Hepatocyte (in vitro differentiated cells): Measurements from ENCODE around the gene LIMS2.

ENCODE experiments used
- EZH2 ChIP-seq: fragments of 200-600 bp; sonication (generic); IDR thresholded peaks from 2 replicates; pipeline ENCODE4 v1.6.1; 2016; ENCODE audit warnings: antibody characterized with exemption, mild to moderate bottlenecking, borderline replicate concordance
- TF ChIP-seq, protein P1 (sequence below): fragments of 200-600 bp; sonication (generic); IDR thresholded peaks from 2 replicates; pipeline ENCODE4 v1.5.1; 2016; ENCODE audit warnings: antibody characterized with exemption, mild to moderate bottlenecking; ENCODE audit not compliant: poor library complexity

DNA sequence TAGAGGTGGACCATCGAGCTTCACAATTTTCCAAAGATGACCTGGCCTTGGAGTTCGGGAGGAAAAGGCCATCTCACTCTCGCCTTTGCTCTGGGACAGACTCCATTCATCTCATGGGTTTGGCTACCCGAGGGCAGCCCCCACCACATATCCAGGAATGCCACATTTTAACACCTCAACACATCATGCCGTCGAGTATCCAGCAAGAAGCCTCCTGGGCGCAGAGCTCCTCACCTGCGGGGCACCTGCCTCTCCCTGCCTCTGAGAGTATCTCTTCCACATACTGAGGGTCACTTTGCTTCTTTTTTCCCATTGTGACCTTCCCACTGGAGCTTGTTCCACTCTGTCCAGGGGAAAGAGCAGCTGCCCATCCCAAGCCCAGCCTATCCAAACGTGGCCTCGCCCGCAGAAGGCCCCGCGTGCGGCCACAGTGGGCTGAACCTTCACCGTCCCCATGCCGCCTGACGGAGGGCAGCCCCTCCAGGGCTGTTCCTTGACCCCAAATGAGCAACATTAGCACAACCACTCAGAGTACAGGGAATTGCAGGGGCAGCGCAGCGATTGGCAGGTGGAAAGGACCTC lies 5.5 kb upstream of the LIMS2 start:
- TF ChIP-seq, protein P1, sequence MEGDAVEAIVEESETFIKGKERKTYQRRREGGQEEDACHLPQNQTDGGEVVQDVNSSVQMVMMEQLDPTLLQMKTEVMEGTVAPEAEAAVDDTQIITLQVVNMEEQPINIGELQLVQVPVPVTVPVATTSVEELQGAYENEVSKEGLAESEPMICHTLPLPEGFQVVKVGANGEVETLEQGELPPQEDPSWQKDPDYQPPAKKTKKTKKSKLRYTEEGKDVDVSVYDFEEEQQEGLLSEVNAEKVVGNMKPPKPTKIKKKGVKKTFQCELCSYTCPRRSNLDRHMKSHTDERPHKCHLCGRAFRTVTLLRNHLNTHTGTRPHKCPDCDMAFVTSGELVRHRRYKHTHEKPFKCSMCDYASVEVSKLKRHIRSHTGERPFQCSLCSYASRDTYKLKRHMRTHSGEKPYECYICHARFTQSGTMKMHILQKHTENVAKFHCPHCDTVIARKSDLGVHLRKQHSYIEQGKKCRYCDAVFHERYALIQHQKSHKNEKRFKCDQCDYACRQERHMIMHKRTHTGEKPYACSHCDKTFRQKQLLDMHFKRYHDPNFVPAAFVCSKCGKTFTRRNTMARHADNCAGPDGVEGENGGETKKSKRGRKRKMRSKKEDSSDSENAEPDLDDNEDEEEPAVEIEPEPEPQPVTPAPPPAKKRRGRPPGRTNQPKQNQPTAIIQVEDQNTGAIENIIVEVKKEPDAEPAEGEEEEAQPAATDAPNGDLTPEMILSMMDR, result no peak
- TF ChIP-seq EZH2, result no peak
